ENCODE measurements around the gene OR4D1. TPM values are rescaled to one million over a fixed set of nuclear protein-coding genes. Genes with fewer than 3 reads are reported as not detected.

The OR4D1 gene
- total and polyA plus RNA-seq, 4 donors = under 0.01 TPM; not detected in 3

DNA sequence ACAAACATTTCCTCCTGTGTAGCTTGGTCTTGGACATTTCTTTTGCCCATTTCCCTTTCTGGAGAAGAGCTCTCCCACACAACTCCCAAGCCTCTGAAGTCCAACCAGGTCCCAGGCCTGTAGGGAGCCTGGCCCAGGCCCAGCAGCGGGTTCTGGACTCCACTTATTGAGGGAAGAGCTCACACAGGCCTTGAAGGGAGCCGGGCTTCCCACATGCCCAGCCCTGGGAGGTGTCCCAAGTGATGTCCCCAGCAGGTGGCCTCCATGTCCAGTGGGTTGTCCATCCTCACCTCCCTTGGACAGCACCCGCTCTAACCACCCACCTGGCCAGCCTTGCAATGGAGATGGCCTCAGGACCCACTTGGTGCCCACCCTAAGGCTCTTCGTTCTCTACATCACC, 38.4 kb downstream of the OR4D1 start:
- Histone ChIP-seq H3K36me3 (ENCODE audit: control insufficient read depth in 4 of 4, insufficient read depth in 3 of 4, low read depth in 1 of 4, low read length in 3 of 4) (no peaks in the 10 kb centered on the region), H3K9me3 (ENCODE audit: control insufficient read depth in 4 of 4, low read length in 3 of 4) (no peaks in the 10 kb centered on the region), H3K9ac (ENCODE audit: low read depth in 1 of 2, low read length in 2 of 2) (no peak overlapping the region), H3K4me3 (ENCODE audit: low read depth in 1 of 3, low read length in 3 of 3) (no peak overlapping the region), H3K27ac (ENCODE audit: low read depth in 1 of 2, low read length in 2 of 2) (no peak overlapping the region), H3K27me3 (ENCODE audit: control insufficient read depth in 4 of 4, insufficient read depth in 4 of 4, low read length in 3 of 4) (peaks cover 0 to 5% (median 0%) of the 10 kb centered on the region in 4 donors), H3K4me1 (ENCODE audit: control insufficient read depth in 4 of 4, insufficient read depth in 4 of 4, low read length in 3 of 4) (no peaks in the 10 kb centered on the region)
- WGBS = 87% methylated on average over 4 of the region's 4 CpGs
- no peak for DNase-seq (ENCODE audit: low spot score)
- TF ChIP-seq, protein P1, sequence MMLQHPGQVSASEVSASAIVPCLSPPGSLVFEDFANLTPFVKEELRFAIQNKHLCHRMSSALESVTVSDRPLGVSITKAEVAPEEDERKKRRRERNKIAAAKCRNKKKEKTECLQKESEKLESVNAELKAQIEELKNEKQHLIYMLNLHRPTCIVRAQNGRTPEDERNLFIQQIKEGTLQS (IDR thresholded peaks at IDR 0.05) = no peak
- TF ChIP-seq EGR1 (IDR thresholded peaks at IDR 0.05; ENCODE audit: low read depth in 2 of 2) (no peak), GABPA (IDR thresholded peaks at IDR 0.05 in 1 of 2, conservative IDR thresholded peaks at IDR 0.05 in 1 of 2) (no peak), RAD21 (IDR thresholded peaks at IDR 0.05) (no peak), HNF4A (conservative IDR thresholded peaks at IDR 0.05) (no peak), YY1 (IDR thresholded peaks at IDR 0.05) (no peak), RXRA (IDR thresholded peaks at IDR 0.05) (no peak), JUND (IDR thresholded peaks at IDR 0.05) (no peak), FOXA2 (IDR thresholded peaks at IDR 0.05) (no peak), FOXA1 (IDR thresholded peaks at IDR 0.05) (no peak), SP1 (IDR thresholded peaks at IDR 0.05) (no peak), TAF1 (conservative IDR thresholded peaks at IDR 0.05) (no peak), HNF4G (IDR thresholded peaks at IDR 0.05) (no peak), NR2F2 (IDR thresholded peaks at IDR 0.05) (no peak)
- TF ChIP-seq, protein P2, sequence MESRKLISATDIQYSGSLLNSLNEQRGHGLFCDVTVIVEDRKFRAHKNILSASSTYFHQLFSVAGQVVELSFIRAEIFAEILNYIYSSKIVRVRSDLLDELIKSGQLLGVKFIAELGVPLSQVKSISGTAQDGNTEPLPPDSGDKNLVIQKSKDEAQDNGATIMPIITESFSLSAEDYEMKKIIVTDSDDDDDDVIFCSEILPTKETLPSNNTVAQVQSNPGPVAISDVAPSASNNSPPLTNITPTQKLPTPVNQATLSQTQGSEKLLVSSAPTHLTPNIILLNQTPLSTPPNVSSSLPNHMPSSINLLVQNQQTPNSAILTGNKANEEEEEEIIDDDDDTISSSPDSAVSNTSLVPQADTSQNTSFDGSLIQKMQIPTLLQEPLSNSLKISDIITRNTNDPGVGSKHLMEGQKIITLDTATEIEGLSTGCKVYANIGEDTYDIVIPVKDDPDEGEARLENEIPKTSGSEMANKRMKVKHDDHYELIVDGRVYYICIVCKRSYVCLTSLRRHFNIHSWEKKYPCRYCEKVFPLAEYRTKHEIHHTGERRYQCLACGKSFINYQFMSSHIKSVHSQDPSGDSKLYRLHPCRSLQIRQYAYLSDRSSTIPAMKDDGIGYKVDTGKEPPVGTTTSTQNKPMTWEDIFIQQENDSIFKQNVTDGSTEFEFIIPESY (IDR thresholded peaks at IDR 0.05) = no peak
- TF ChIP-seq, protein P3, sequence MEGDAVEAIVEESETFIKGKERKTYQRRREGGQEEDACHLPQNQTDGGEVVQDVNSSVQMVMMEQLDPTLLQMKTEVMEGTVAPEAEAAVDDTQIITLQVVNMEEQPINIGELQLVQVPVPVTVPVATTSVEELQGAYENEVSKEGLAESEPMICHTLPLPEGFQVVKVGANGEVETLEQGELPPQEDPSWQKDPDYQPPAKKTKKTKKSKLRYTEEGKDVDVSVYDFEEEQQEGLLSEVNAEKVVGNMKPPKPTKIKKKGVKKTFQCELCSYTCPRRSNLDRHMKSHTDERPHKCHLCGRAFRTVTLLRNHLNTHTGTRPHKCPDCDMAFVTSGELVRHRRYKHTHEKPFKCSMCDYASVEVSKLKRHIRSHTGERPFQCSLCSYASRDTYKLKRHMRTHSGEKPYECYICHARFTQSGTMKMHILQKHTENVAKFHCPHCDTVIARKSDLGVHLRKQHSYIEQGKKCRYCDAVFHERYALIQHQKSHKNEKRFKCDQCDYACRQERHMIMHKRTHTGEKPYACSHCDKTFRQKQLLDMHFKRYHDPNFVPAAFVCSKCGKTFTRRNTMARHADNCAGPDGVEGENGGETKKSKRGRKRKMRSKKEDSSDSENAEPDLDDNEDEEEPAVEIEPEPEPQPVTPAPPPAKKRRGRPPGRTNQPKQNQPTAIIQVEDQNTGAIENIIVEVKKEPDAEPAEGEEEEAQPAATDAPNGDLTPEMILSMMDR (IDR thresholded peaks at IDR 0.05; ENCODE audit: low read depth, low read length, missing input control) = no peak
- TF ChIP-seq, protein P4, sequence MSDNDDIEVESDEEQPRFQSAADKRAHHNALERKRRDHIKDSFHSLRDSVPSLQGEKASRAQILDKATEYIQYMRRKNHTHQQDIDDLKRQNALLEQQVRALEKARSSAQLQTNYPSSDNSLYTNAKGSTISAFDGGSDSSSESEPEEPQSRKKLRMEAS (IDR thresholded peaks at IDR 0.05) = no peak

DNA sequence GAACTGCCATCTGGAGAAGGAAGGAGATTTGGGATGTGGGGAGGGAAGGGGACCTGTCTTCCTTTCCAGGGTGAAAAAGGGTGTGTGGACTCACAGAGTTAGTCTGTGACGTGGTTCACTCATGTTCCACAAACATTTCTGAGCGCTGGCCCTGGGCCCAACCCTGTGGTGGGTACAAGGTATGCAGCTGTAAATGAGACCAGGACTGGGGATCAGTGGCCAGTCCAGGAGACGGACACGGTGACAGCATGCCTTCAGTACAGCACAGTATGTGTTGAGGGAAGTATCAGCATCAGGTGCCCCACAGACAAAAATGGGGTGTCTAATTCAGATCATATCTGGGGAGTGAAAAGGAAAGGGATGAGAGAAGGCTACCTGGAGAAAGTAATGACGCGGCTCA, 38.9 kb downstream of the OR4D1 start:
- Histone ChIP-seq H3K9ac (ENCODE audit: low read depth in 1 of 2, low read length in 2 of 2) (no peak overlapping the region), H3K36me3 (ENCODE audit: control insufficient read depth in 4 of 4, insufficient read depth in 3 of 4, low read depth in 1 of 4, low read length in 3 of 4) (no peaks in the 10 kb centered on the region), H3K4me1 (ENCODE audit: control insufficient read depth in 4 of 4, insufficient read depth in 4 of 4, low read length in 3 of 4) (no peaks in the 10 kb centered on the region), H3K9me3 (ENCODE audit: control insufficient read depth in 4 of 4, low read length in 3 of 4) (no peaks in the 10 kb centered on the region), H3K27ac (ENCODE audit: low read depth in 1 of 2, low read length in 2 of 2) (no peak overlapping the region), H3K4me3 (ENCODE audit: low read depth in 1 of 3, low read length in 3 of 3) (no peak overlapping the region), H3K27me3 (ENCODE audit: control insufficient read depth in 4 of 4, insufficient read depth in 4 of 4, low read length in 3 of 4) (peaks cover 0 to 5% (median 0%) of the 10 kb centered on the region in 4 donors)
- DNase-seq (ENCODE audit: low spot score) = no peak
- no peak for TF ChIP-seq EGR1 (IDR thresholded peaks at IDR 0.05; ENCODE audit: low read depth in 2 of 2)
- TF ChIP-seq, protein P2 (IDR thresholded peaks at IDR 0.05) = no peak
- no peak for TF ChIP-seq FOXA1 (IDR thresholded peaks at IDR 0.05)
- no peak for TF ChIP-seq GABPA (IDR thresholded peaks at IDR 0.05 in 1 of 2, conservative IDR thresholded peaks at IDR 0.05 in 1 of 2)
- no peak for TF ChIP-seq FOXA2 (IDR thresholded peaks at IDR 0.05)
- no peak for TF ChIP-seq RAD21 (IDR thresholded peaks at IDR 0.05)
- no peak for TF ChIP-seq HNF4G (IDR thresholded peaks at IDR 0.05)
- no peak for TF ChIP-seq RXRA (IDR thresholded peaks at IDR 0.05)
- no peak for TF ChIP-seq HNF4A (conservative IDR thresholded peaks at IDR 0.05)
- TF ChIP-seq, protein P4 (IDR thresholded peaks at IDR 0.05) = no peak
- no peak for TF ChIP-seq JUND (IDR thresholded peaks at IDR 0.05)
- TF ChIP-seq NR2F2 (IDR thresholded peaks at IDR 0.05) = no peak
- WGBS = 89% methylated on average over 6 of the region's 6 CpGs

Measured in liver (tissue), 9 donors.